Measurements from ENCODE around the gene TTLL5. TPM values are rescaled to one million over a fixed set of nuclear protein-coding genes. Genes with fewer than 3 reads are reported as not detected.

Gene TTLL5
- total RNA-seq, 1 experiment from 2014 or later, result 34.7 TPM

GRCh38 chr14:75885829-75886228 is 224.8 kb downstream of the TTLL5 start:
- Histone ChIP-seq H3K9me2 (replicated peaks; ENCODE audit: low read length) (no peaks in the 10 kb centered on the region), H3K79me2 (ENCODE audit: low read length) (no peaks in the 10 kb centered on the region), H3K9me3 (ENCODE audit: low read length) (no peaks in the 10 kb centered on the region), H3K36me3 (ENCODE audit: low read depth, low read length) (no peaks in the 10 kb centered on the region), H4K20me1 (ENCODE audit: low read length) (no peaks in the 10 kb centered on the region), H3K4me1 (ENCODE audit: insufficient read depth, low read length) (peaks cover 8% of the 10 kb centered on the region; the same call in 1 of the 2 replicates), H3F3A (ENCODE audit: low read length, unreplicated experiment) (no peaks in the 10 kb centered on the region), H3K27me3 (ENCODE audit: low read length) (no peaks in the 10 kb centered on the region), H3K4me2 (ENCODE audit: low read length) (no peak overlapping the region), H3K9ac (ENCODE audit: low read length) (no peak overlapping the region), H3K27ac (ENCODE audit: low read length) (no peak overlapping the region), H2AFZ (ENCODE audit: low read length) (no peak overlapping the region), H3K4me3 (ENCODE audit: low read length) (no peak overlapping the region)
- no peak for TF ChIP-seq CTCF (conservative IDR thresholded peaks at IDR 0.05; ENCODE audit: low read depth, low read length)
- TF ChIP-seq EZH2 (IDR thresholded peaks at IDR 0.05; ENCODE audit: low read length, unreplicated experiment), result no peak
- no peak for TF ChIP-seq EZH2phosphoT487 (IDR thresholded peaks at IDR 0.05; ENCODE audit: borderline replicate concordance, low read length)
- ATAC-seq (no peak), DNase-seq (no peak)
- intact Hi-C loops (cut with micrococcal nuclease), result no loop called here
- no TSS peak for BruUV-seq (replicated peaks)
- CTCF ChIA-PET, result no interaction called here
- POLR2A ChIA-PET (ENCODE audit: unreplicated experiment), result no interaction called here

- Histone ChIP-seq H3K4me2 (ENCODE audit: low read length) (no peak overlapping the region), H3K79me2 (ENCODE audit: low read length) (no peaks in the 10 kb centered on the region), H3K4me1 (ENCODE audit: insufficient read depth, low read length) (peaks cover 8% of the 10 kb centered on the region; the same call in 1 of the 2 replicates), H3K36me3 (ENCODE audit: low read depth, low read length) (no peaks in the 10 kb centered on the region), H3K9me2 (replicated peaks; ENCODE audit: low read length) (no peaks in the 10 kb centered on the region), H3K27me3 (ENCODE audit: low read length) (no peaks in the 10 kb centered on the region), H3K9me3 (ENCODE audit: low read length) (no peaks in the 10 kb centered on the region), H3K9ac (ENCODE audit: low read length) (no peak overlapping the region), H2AFZ (ENCODE audit: low read length) (no peak overlapping the region), H3F3A (ENCODE audit: low read length, unreplicated experiment) (no peaks in the 10 kb centered on the region), H3K4me3 (ENCODE audit: low read length) (no peak overlapping the region), H4K20me1 (ENCODE audit: low read length) (no peaks in the 10 kb centered on the region), H3K27ac (ENCODE audit: low read length) (no peak overlapping the region)
- BruUV-seq (replicated peaks), result no TSS peak
- CTCF ChIA-PET, result no interaction called here
- DNase-seq (no peak), ATAC-seq (no peak)
- intact Hi-C loops (cut with micrococcal nuclease), result no loop called here
- POLR2A ChIA-PET (ENCODE audit: unreplicated experiment), result no interaction called here
- TF ChIP-seq CTCF (conservative IDR thresholded peaks at IDR 0.05; ENCODE audit: low read depth, low read length), result no peak
- no peak for TF ChIP-seq EZH2 (IDR thresholded peaks at IDR 0.05; ENCODE audit: low read length, unreplicated experiment)
- TF ChIP-seq EZH2phosphoT487 (IDR thresholded peaks at IDR 0.05; ENCODE audit: borderline replicate concordance, low read length), result no peak
These were observed 225.7 kb downstream of the TTLL5 start for GRCh38 chr14:75886636-75887348.

GRCh38 chr14:75888945-75889344 is 227.9 kb downstream of the TTLL5 start:
- Histone ChIP-seq H3K79me2 (ENCODE audit: low read length) (no peaks in the 10 kb centered on the region), H3K9ac (ENCODE audit: low read length) (no peak overlapping the region), H3K27ac (ENCODE audit: low read length) (no peak overlapping the region), H3K4me1 (ENCODE audit: insufficient read depth, low read length) (peaks cover 8% of the 10 kb centered on the region; the same call in 1 of the 2 replicates), H3K9me2 (replicated peaks; ENCODE audit: low read length) (no peaks in the 10 kb centered on the region), H2AFZ (ENCODE audit: low read length) (no peak overlapping the region), H3K36me3 (ENCODE audit: low read depth, low read length) (no peaks in the 10 kb centered on the region), H3K4me3 (ENCODE audit: low read length) (no peak overlapping the region), H3K4me2 (ENCODE audit: low read length) (no peak overlapping the region), H3F3A (ENCODE audit: low read length, unreplicated experiment) (no peaks in the 10 kb centered on the region), H4K20me1 (ENCODE audit: low read length) (no peaks in the 10 kb centered on the region), H3K27me3 (ENCODE audit: low read length) (no peaks in the 10 kb centered on the region), H3K9me3 (ENCODE audit: low read length) (no peaks in the 10 kb centered on the region)
- DNase-seq, result no peak
- ChIA-PET CTCF (no interaction called here), POLR2A (ENCODE audit: unreplicated experiment) (no interaction called here)
- intact Hi-C loops (cut with micrococcal nuclease), result no loop called here
- TF ChIP-seq EZH2phosphoT487 (IDR thresholded peaks at IDR 0.05; ENCODE audit: borderline replicate concordance, low read length) (no peak), CTCF (conservative IDR thresholded peaks at IDR 0.05; ENCODE audit: low read depth, low read length) (no peak), EZH2 (IDR thresholded peaks at IDR 0.05; ENCODE audit: low read length, unreplicated experiment) (no peak)
- no peak for ATAC-seq
- BruUV-seq (replicated peaks), result no TSS peak

Measured in PC-3 (cell line).